ENCODE measurements around the gene BMP6. TPM values are rescaled to one million over a fixed set of nuclear protein-coding genes. Genes with fewer than 3 reads are reported as not detected.

The BMP6 gene
- total and polyA plus RNA-seq, 2 of the 8 experiments (the other 6 are each of a cell fraction or from before 2014, with no cell fraction given), result 2.0 to 2.1 TPM

GRCh38 chr6:7909323-7910276 lies 183.7 kb downstream of the BMP6 start (continued):
- peak; percentile 57 for TF ChIP-seq ASH2L (IDR thresholded peaks at IDR 0.05; ENCODE audit: low read length)
- no peak for TF ChIP-seq RAD21 (IDR thresholded peaks at IDR 0.05 in 1 of 2, conservative IDR thresholded peaks at IDR 0.05 in 1 of 2; ENCODE audit: low read depth in 2 of 2, low read length in 2 of 2)
- peak; percentile 61; the same call in 1 of the 2 replicates for TF ChIP-seq PHF8 (conservative IDR thresholded peaks at IDR 0.05; ENCODE audit: low read depth, low read length)
- TF ChIP-seq POLR2A (IDR thresholded peaks at IDR 0.05; ENCODE audit: control extremely low read depth in 1 of 2, low read depth in 2 of 2, low read length in 2 of 2), result peak in 1 of 2 experiments; percentile 63; a peak in 2 of 3 replicates
- no peak for TF ChIP-seq RFX5 (IDR thresholded peaks at IDR 0.05; ENCODE audit: borderline replicate concordance, low read depth, low read length)

Data from H1 (cell line).